HG02870 (cell line): Measurements from ENCODE around the gene IQCF5.
"Not testable (repeated sequence)": the region's sequence is repeated elsewhere in the genome, so short reads cannot be mapped to it uniquely, and the experiment has no call there.

Source experiments
- ATAC-seq: cut with Tn5 transposase; IDR thresholded peaks from one replicate; pipeline ENCODE4 v1.9.1; 2021; ENCODE audit warnings: mild to moderate bottlenecking, moderate library complexity; ENCODE audit not compliant: unreplicated experiment

IQCF5 gene

GRCh38 chr3:51869304-51869703 is 6.1 kb downstream of the IQCF5 start:
- ATAC-seq = no peak

GRCh38 chr3:51868896-51869295 is 6.5 kb downstream of the IQCF5 start:
- ATAC-seq = not testable (repeated sequence)

DNA sequence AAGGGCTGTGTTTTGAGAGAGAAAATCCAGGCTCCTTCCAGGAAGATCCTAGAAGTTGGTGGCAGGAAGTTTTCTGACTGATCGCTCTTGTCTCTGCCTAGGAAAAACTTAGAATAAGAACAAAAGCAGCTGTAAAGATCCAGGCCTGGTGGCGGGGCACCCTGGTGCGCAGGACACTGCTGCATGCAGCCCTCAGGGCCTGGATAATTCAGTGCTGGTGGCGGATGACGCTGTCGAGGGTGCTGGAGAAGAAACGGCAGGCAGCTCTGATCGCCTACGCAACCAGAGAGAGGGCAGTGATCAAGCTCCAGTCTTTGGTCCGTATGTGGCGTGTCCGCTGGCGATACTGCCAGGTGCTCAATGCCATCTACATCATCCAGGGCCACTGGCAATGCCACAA is 12.5 kb downstream of the IQCF5 start:
- no peak for ATAC-seq

DNA sequence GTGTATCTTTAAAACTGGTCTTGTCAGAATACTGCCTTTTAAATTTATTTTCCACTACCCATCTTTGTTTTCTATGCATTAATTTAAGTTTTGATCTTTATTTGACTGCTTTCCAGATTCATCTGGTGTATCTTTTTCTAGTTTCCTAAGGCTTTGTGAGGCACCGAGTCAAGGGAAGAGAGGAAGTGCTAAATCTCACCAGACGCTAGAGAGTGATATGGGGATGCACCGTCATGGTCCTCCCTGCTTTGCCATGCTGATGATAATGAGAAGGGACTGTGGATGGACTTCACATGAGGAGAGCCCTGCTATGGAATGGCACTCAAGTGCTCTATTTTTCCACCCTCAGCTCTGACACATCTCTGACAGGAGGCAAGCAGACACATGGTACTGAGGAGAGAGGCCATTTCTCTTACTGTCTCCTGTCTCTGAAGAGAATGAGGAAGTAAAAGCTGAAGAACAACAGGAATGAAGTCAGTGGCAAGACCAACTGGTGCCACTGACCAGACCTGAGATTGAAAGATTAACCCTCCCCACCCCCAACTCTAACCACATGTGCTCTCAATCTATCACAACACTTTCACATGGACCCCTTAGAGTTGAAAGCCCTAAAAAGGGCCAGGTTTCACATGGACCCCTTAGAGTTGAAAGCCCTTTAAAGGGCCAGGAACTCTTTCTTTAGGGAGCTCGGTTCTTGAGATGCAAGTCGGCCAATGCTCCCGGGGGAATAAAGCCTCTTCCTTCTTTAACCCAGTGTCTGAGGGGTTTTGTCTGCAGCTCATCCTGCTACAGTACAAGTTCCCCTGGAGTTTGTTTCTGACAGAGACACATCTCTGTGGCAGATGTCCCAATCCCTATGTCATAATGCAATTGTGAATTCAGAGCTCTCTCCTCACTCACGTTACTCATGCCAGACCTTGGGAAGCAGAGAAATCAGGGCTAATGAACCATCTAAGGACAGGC is 14.4 kb downstream of the IQCF5 start, which contains the start of gene IQCF2:
TSS of gene IQCF2 (plus strand) at position 913 of the 963 bp plus-strand sequence. CDS start 52 bp downstream, outside the sequence.
- ATAC-seq = no peak

DNA sequence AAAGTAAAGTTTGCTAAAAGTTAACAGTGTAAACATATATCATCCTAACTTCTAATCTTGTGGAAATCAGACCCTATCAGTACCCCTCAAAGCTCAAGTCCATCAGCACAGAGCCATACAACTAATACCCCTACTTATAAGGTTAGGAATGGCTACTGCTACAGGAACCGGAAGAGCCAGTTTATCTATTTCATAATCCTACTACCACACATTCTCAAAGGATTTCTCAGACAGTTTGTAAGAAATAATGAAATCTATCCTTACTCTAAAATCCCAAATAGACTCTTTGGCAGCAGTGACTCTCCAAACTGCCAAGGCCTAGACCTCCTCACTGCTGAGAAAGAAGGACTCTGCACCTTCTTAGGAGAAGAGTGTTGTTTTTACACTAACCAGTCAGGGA is 20.0 kb downstream of the IQCF5 start:
- not testable (repeated sequence) for ATAC-seq

GRCh38 chr3:51845129-51845528 is 30.3 kb downstream of the IQCF5 start:
- ATAC-seq = no peak

- no peak for ATAC-seq
These were observed 38.8 kb downstream of the IQCF5 start for GRCh38 chr3:51836606-51837005.

DNA sequence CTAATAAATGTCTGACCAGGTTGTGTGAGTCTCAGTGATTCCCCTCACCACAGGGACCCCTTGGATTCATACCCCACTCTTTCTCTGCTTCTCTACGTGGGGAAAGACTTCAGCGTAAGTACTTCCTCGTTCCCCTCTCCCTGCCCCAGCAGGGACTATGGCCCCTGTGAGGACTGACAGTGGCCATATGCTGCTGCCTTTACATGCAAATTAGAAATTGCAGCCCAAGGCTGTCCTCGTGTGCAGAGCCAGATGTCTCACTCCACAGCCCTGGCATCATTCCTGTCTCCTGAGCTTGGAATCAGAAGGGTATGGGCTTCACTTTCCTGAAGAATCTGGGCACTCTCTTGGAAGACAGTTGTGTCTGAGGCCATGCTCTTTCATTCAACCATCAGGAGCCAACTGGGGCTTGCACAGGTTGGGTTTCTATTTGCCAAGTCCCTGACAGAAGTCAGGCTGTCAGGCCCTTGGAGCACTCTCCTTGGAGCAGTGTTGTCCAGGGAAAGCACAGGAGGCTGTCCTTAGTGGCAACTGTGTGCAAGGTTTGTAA is 44.5 kb downstream of the IQCF5 start:
- no peak for ATAC-seq

DNA sequence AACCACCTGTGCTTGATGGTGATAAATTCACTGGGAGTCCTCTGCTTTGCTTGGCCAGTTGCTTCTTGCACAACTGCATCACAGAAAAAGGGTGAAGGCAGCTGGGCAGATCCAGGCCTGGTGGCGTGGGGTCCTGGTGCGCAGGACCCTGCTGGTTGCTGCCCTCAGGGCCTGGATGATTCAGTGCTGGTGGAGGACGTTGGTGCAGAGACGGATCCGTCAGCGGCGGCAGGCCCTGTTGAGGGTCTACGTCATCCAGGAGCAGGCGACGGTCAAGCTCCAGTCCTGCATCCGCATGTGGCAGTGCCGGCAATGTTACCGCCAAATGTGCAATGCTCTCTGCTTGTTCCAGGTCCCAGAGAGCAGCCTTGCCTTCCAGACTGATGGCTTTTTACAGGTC is 45.1 kb downstream of the IQCF5 start:
- no peak for ATAC-seq

DNA sequence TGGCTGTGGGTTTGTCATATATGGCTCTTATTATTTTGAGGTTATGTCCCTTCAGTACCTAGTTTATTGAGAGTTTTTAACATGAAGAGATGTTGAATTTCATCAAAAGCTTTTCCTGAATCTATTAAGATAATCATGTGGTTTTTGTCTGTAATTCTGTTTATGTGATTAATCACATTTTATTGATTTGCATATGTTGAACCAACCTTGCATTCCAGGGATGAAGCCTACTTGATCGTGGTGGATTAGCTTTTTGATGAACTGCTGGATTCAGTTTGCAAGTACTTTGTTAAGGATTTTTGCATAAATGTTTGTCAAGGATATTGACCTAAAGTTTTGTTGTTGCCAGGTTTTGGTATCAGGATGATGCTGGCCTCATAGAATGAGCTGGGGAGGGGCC is 47.1 kb downstream of the IQCF5 start:
- ATAC-seq = no peak
